ENCODE results near the gene TBC1D24.

GRCh38 chr16:2523801-2524231, 48.9 kb downstream of the TBC1D24 start:
- TF ChIP-seq, protein P1, sequence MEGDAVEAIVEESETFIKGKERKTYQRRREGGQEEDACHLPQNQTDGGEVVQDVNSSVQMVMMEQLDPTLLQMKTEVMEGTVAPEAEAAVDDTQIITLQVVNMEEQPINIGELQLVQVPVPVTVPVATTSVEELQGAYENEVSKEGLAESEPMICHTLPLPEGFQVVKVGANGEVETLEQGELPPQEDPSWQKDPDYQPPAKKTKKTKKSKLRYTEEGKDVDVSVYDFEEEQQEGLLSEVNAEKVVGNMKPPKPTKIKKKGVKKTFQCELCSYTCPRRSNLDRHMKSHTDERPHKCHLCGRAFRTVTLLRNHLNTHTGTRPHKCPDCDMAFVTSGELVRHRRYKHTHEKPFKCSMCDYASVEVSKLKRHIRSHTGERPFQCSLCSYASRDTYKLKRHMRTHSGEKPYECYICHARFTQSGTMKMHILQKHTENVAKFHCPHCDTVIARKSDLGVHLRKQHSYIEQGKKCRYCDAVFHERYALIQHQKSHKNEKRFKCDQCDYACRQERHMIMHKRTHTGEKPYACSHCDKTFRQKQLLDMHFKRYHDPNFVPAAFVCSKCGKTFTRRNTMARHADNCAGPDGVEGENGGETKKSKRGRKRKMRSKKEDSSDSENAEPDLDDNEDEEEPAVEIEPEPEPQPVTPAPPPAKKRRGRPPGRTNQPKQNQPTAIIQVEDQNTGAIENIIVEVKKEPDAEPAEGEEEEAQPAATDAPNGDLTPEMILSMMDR (IDR thresholded peaks at IDR 0.05), result no peak
- TF ChIP-seq POLR2AphosphoS5 (IDR thresholded peaks at IDR 0.05), result no peak
- TF ChIP-seq POLR2A (IDR thresholded peaks at IDR 0.05), result no peak

Measured in breast epithelium (tissue), 3 donors.